ENCODE data around the gene TRAPPC10. TPM values are rescaled to one million over a fixed set of nuclear protein-coding genes. Genes with fewer than 3 reads are reported as not detected.

TRAPPC10 gene
- total RNA-seq, 1 experiment from 2014 or later, result 32.9 TPM

- no peaks in the 10 kb centered on the region for H3K4me1 Mint-ChIP-seq
- WGBS (ENCODE audit: extremely low coverage, insufficient read length, low lambda C conversion rate), result no CpG with 5 or more reads among the region's 9 CpGs
- no peak overlapping the region for H3T11ph ChIP-seq (ENCODE audit: low read length)
Observed at GRCh38 chr21:44053567-44053966, 41.5 kb downstream of the TRAPPC10 start.

More at GRCh38 chr21:44053567-44053966, 41.5 kb downstream of the TRAPPC10 start:
- H4K91ac ChIP-seq (ENCODE audit: insufficient read length, low read depth, low read length), result no peak overlapping the region
- no peak overlapping the region for H3K27ac ChIP-seq (ENCODE audit: insufficient read length, low read depth, low read length)
- Mint-ChIP-seq H3K27me3 (ENCODE audit: low read depth) (no peaks in the 10 kb centered on the region), H3K27ac (no peak overlapping the region), H3K36me3 (ENCODE audit: insufficient read depth in 1 of 3, low read depth in 3 of 3) (peaks cover 5 to 33% (median 21%) of the 10 kb centered on the region in 3 experiments; a peak in 6 of 7 replicates), H3K4me3 (no peak overlapping the region), H3K9me3 (no peaks in the 10 kb centered on the region)
- H4K8ac ChIP-seq (replicated peaks; ENCODE audit: insufficient read length, low read depth, low read length), result no peak overlapping the region
- H3K23ac ChIP-seq (ENCODE audit: insufficient read length, low read depth, low read length), result no peak overlapping the region
- H2BK5ac ChIP-seq (ENCODE audit: insufficient read length, low read length), result no peak overlapping the region
- H3K23me2 ChIP-seq (ENCODE audit: insufficient read length, low read depth, low read length, poor library complexity, severe bottlenecking), result no peaks in the 10 kb centered on the region
- no peak overlapping the region for H2BK20ac ChIP-seq (ENCODE audit: low read depth, low read length, poor library complexity, severe bottlenecking)
- H2AFZ ChIP-seq (ENCODE audit: low read length), result no peak overlapping the region
- no peak overlapping the region for H2AK5ac ChIP-seq (ENCODE audit: insufficient read length, low read length)
- no peak overlapping the region for H3K9ac ChIP-seq (ENCODE audit: extremely low read depth, insufficient read length, low read length)
- H4K20me1 ChIP-seq (ENCODE audit: control insufficient read depth, insufficient read depth, insufficient read length), result peaks cover 4% of the 10 kb centered on the region
- H2BK12ac ChIP-seq (ENCODE audit: insufficient read length, low read depth, low read length), result no peak overlapping the region
- H2BK120ac ChIP-seq (ENCODE audit: low read depth, low read length, poor library complexity, severe bottlenecking), result no peak overlapping the region
- TF ChIP-seq CTCF (conservative IDR thresholded peaks at IDR 0.05), result no peak
- H3K9me3 ChIP-seq (ENCODE audit: control insufficient read depth, low read depth, low read length), result no peaks in the 10 kb centered on the region
- H4K5ac ChIP-seq (ENCODE audit: insufficient read length, low read depth, low read length), result no peak overlapping the region
- no peak overlapping the region for H3K4me2 ChIP-seq (ENCODE audit: insufficient read depth, insufficient read length, low read length)
- no peaks in the 10 kb centered on the region for H3K27me3 ChIP-seq (ENCODE audit: insufficient read depth, low read length)
- no peaks in the 10 kb centered on the region for H3K4me1 ChIP-seq (ENCODE audit: insufficient read depth, low read length)
- no peak overlapping the region for H3K56ac ChIP-seq (ENCODE audit: insufficient read length, low read depth, low read length)
- no peak for DNase-seq
- no peak overlapping the region for H3K18ac ChIP-seq (ENCODE audit: insufficient read length, low read depth, low read length)
- H3K4ac ChIP-seq (ENCODE audit: low read depth, low read length), result no peak overlapping the region
- H3K14ac ChIP-seq (ENCODE audit: insufficient read depth, low read length), result no peak overlapping the region
- H3K79me2 ChIP-seq (ENCODE audit: insufficient read depth, low read length), result peaks cover 1% of the 10 kb centered on the region; the same call in 1 of the 2 replicates
- no peaks in the 10 kb centered on the region for H3K79me1 ChIP-seq (ENCODE audit: insufficient read depth, low read depth, low read length, poor library complexity, severe bottlenecking)
- no peak overlapping the region for H2BK15ac ChIP-seq (ENCODE audit: low read depth, low read length)

All from H9 (cell line).